Measurements from ENCODE around the gene JAK1.
A peak's percentile ranks its signal among the peaks of the same experiment; 100 is the strongest.

JAK1 gene

GRCh38 chr1:64941461-64942117, 24.8 kb downstream of the JAK1 start:
- no peak overlapping the region for H3K14ac ChIP-seq (ENCODE audit: low read length)
- no peak for DNase-seq
- no peak overlapping the region for H2BK5ac ChIP-seq (ENCODE audit: low read depth, low read length, poor library complexity)
- no peak overlapping the region for H2AK5ac ChIP-seq (ENCODE audit: low read length)
- H4K8ac ChIP-seq (ENCODE audit: low read depth, low read length): no peak overlapping the region
- no CpG with 5 or more reads among the region's 5 CpGs for WGBS (ENCODE audit: extremely low coverage, insufficient coverage, insufficient read length)
- no peak overlapping the region for H3K9ac ChIP-seq (ENCODE audit: low read length)
- H3K79me2 ChIP-seq (ENCODE audit: control insufficient read depth, insufficient read depth, low read length, poor library complexity): peaks cover 1% of the 10 kb centered on the region
- no peak overlapping the region for H3K4me3 ChIP-seq (ENCODE audit: low read depth, low read length)
- H3K27ac ChIP-seq (ENCODE audit: low read depth, low read length): no peak overlapping the region
- H2BK120ac ChIP-seq (ENCODE audit: insufficient read depth, low read length, poor library complexity): no peak overlapping the region
- no peak overlapping the region for H3K4me2 ChIP-seq (ENCODE audit: low read length)
- H2BK12ac ChIP-seq (ENCODE audit: low read length): no peak overlapping the region
- no peak overlapping the region for H4K91ac ChIP-seq (ENCODE audit: low read depth, low read length)
- no peak overlapping the region for H3K23ac ChIP-seq (ENCODE audit: low read length)
- no peaks in the 10 kb centered on the region for H3K9me3 ChIP-seq (ENCODE audit: insufficient read depth, low read depth, low read length)
- no peak overlapping the region for H3K18ac ChIP-seq (ENCODE audit: low read length)
- no peaks in the 10 kb centered on the region for H3K36me3 ChIP-seq (ENCODE audit: control insufficient read depth in 1 of 2, insufficient read depth in 2 of 2, low read length in 2 of 2)
- H2AFZ ChIP-seq (ENCODE audit: insufficient read depth, low read length, poor library complexity): no peak overlapping the region
- H3K4me1 ChIP-seq (ENCODE audit: control insufficient read depth in 1 of 2, insufficient read depth in 2 of 2, low read length in 2 of 2): peaks cover 0 to 2% of the 10 kb centered on the region in 2 experiments
- no peak overlapping the region for H4K12ac ChIP-seq (ENCODE audit: low read depth, low read length)
- no peak overlapping the region for H3K4ac ChIP-seq (ENCODE audit: low read depth, low read length)
- no peaks in the 10 kb centered on the region for H3K27me3 ChIP-seq (ENCODE audit: insufficient read depth, low read length)
- H3K79me1 ChIP-seq (ENCODE audit: low read length): no peaks in the 10 kb centered on the region

GRCh38 chr1:64940025-64940424, 26.3 kb downstream of the JAK1 start:
- DNase-seq: peak in 1 of 2 donors; percentile 46
- whole genome bisulfite sequencing (ENCODE audit: extremely low coverage, insufficient coverage, insufficient read length): no CpG with 5 or more reads among the region's 3 CpGs
- no peaks in the 10 kb centered on the region for H3K36me3 ChIP-seq (ENCODE audit: control insufficient read depth in 1 of 2, insufficient read depth in 2 of 2, low read length in 2 of 2)
- no peak overlapping the region for H3K4me3 ChIP-seq (ENCODE audit: low read depth, low read length)
- H3K9me3 ChIP-seq (ENCODE audit: insufficient read depth, low read depth, low read length): no peaks in the 10 kb centered on the region
- H2BK12ac ChIP-seq (ENCODE audit: low read length): no peak overlapping the region
- H3K9ac ChIP-seq (ENCODE audit: low read length): no peak overlapping the region
- no peak overlapping the region for H2BK120ac ChIP-seq (ENCODE audit: insufficient read depth, low read length, poor library complexity)
- H3K14ac ChIP-seq (ENCODE audit: low read length): no peak overlapping the region
- no peak overlapping the region for H3K4ac ChIP-seq (ENCODE audit: low read depth, low read length)
- peaks cover 1% of the 10 kb centered on the region for H3K79me2 ChIP-seq (ENCODE audit: control insufficient read depth, insufficient read depth, low read length, poor library complexity)
- H2AK5ac ChIP-seq (ENCODE audit: low read length): no peak overlapping the region
- no peak overlapping the region for H3K27ac ChIP-seq (ENCODE audit: low read depth, low read length)
- no peak overlapping the region for H3K18ac ChIP-seq (ENCODE audit: low read length)
- H3K79me1 ChIP-seq (ENCODE audit: low read length): no peaks in the 10 kb centered on the region
- H4K91ac ChIP-seq (ENCODE audit: low read depth, low read length): no peak overlapping the region
- no peak overlapping the region for H4K12ac ChIP-seq (ENCODE audit: low read depth, low read length)
- H3K4me1 ChIP-seq (ENCODE audit: control insufficient read depth in 1 of 2, insufficient read depth in 2 of 2, low read length in 2 of 2): peaks cover 0 to 2% of the 10 kb centered on the region in 2 experiments
- no peak overlapping the region for H2BK5ac ChIP-seq (ENCODE audit: low read depth, low read length, poor library complexity)
- no peak overlapping the region for H3K23ac ChIP-seq (ENCODE audit: low read length)
- H4K8ac ChIP-seq (ENCODE audit: low read depth, low read length): no peak overlapping the region
- no peaks in the 10 kb centered on the region for H3K27me3 ChIP-seq (ENCODE audit: insufficient read depth, low read length)
- H2AFZ ChIP-seq (ENCODE audit: insufficient read depth, low read length, poor library complexity): no peak overlapping the region
- no peak overlapping the region for H3K4me2 ChIP-seq (ENCODE audit: low read length)

GRCh38 chr1:64938991-64939390, 27.4 kb downstream of the JAK1 start:
- H3K4me1 ChIP-seq (ENCODE audit: control insufficient read depth in 1 of 2, insufficient read depth in 2 of 2, low read length in 2 of 2): peaks cover 4 to 7% of the 10 kb centered on the region in 2 experiments
- H3K9me3 ChIP-seq (ENCODE audit: insufficient read depth, low read depth, low read length): no peaks in the 10 kb centered on the region
- DNase-seq: peak; percentile 49 to 76
- H2AFZ ChIP-seq (ENCODE audit: insufficient read depth, low read length, poor library complexity): no peak overlapping the region
- H3K79me2 ChIP-seq (ENCODE audit: control insufficient read depth, insufficient read depth, low read length, poor library complexity): no peaks in the 10 kb centered on the region
- H3K27me3 ChIP-seq (ENCODE audit: insufficient read depth, low read length): no peaks in the 10 kb centered on the region
- H4K91ac ChIP-seq (ENCODE audit: low read depth, low read length): no peak overlapping the region
- no peak overlapping the region for H3K4me2 ChIP-seq (ENCODE audit: low read length)
- no peak overlapping the region for H2BK5ac ChIP-seq (ENCODE audit: low read depth, low read length, poor library complexity)
- H3K4me3 ChIP-seq (ENCODE audit: low read depth, low read length): no peak overlapping the region
- H3K23ac ChIP-seq (ENCODE audit: low read length): no peak overlapping the region
- no peak overlapping the region for H4K12ac ChIP-seq (ENCODE audit: low read depth, low read length)
- no peak overlapping the region for H3K9ac ChIP-seq (ENCODE audit: low read length)
- WGBS (ENCODE audit: extremely low coverage, insufficient coverage, insufficient read length): no CpG with 5 or more reads among the region's 2 CpGs
- H2AK5ac ChIP-seq (ENCODE audit: low read length): no peak overlapping the region
- H3K79me1 ChIP-seq (ENCODE audit: low read length): no peaks in the 10 kb centered on the region
- no peaks in the 10 kb centered on the region for H3K36me3 ChIP-seq (ENCODE audit: control insufficient read depth in 1 of 2, insufficient read depth in 2 of 2, low read length in 2 of 2)
- H4K8ac ChIP-seq (ENCODE audit: low read depth, low read length): no peak overlapping the region
- H3K27ac ChIP-seq (ENCODE audit: low read depth, low read length): no peak overlapping the region
- no peak overlapping the region for H2BK12ac ChIP-seq (ENCODE audit: low read length)
- H3K18ac ChIP-seq (ENCODE audit: low read length): no peak overlapping the region
- no peak overlapping the region for H2BK120ac ChIP-seq (ENCODE audit: insufficient read depth, low read length, poor library complexity)
- no peak overlapping the region for H3K14ac ChIP-seq (ENCODE audit: low read length)
- no peak overlapping the region for H3K4ac ChIP-seq (ENCODE audit: low read depth, low read length)

DNA sequence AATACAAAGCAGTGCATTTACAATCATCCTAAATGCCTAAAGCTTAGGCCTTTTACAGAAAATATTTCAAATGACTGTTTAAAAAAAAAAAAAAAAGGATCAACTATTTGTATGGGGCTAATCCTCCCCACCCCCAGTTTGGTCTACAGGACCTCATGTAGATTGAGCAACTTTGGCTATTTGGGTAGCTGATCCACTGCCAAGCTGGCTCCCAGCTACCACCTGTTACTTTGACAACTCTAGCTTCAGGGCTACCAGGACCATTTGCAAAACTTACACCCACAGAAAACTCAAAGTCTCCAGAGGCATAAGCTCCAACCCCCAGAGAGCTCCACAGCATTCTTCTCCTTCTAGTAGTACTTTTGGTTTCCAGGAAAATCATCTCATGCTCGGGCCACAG, 29.4 kb downstream of the JAK1 start:
- no peak overlapping the region for H3K4me2 ChIP-seq (ENCODE audit: low read length)
- H3K18ac ChIP-seq (ENCODE audit: low read length): no peak overlapping the region
- DNase-seq: no peak
- WGBS (ENCODE audit: extremely low coverage, insufficient coverage, insufficient read length): no CpG with 5 or more reads among the region's 1 CpG
- no peak overlapping the region for H4K91ac ChIP-seq (ENCODE audit: low read depth, low read length)
- no peak overlapping the region for H3K27ac ChIP-seq (ENCODE audit: low read depth, low read length)
- H3K9me3 ChIP-seq (ENCODE audit: insufficient read depth, low read depth, low read length): no peaks in the 10 kb centered on the region
- H3K4me1 ChIP-seq (ENCODE audit: control insufficient read depth in 1 of 2, insufficient read depth in 2 of 2, low read length in 2 of 2): peaks cover 10 to 12% of the 10 kb centered on the region in 2 experiments
- H3K9ac ChIP-seq (ENCODE audit: low read length): no peak overlapping the region
- no peaks in the 10 kb centered on the region for H3K27me3 ChIP-seq (ENCODE audit: insufficient read depth, low read length)
- no peaks in the 10 kb centered on the region for H3K36me3 ChIP-seq (ENCODE audit: control insufficient read depth in 1 of 2, insufficient read depth in 2 of 2, low read length in 2 of 2)
- no peaks in the 10 kb centered on the region for H3K79me1 ChIP-seq (ENCODE audit: low read length)
- H2AK5ac ChIP-seq (ENCODE audit: low read length): no peak overlapping the region
- H2BK5ac ChIP-seq (ENCODE audit: low read depth, low read length, poor library complexity): no peak overlapping the region
- no peak overlapping the region for H2BK120ac ChIP-seq (ENCODE audit: insufficient read depth, low read length, poor library complexity)
- H2AFZ ChIP-seq (ENCODE audit: insufficient read depth, low read length, poor library complexity): no peak overlapping the region
- no peak overlapping the region for H2BK12ac ChIP-seq (ENCODE audit: low read length)
- H3K79me2 ChIP-seq (ENCODE audit: control insufficient read depth, insufficient read depth, low read length, poor library complexity): no peaks in the 10 kb centered on the region
- no peak overlapping the region for H3K4ac ChIP-seq (ENCODE audit: low read depth, low read length)
- H4K12ac ChIP-seq (ENCODE audit: low read depth, low read length): no peak overlapping the region
- no peak overlapping the region for H4K8ac ChIP-seq (ENCODE audit: low read depth, low read length)
- no peak overlapping the region for H3K14ac ChIP-seq (ENCODE audit: low read length)
- no peak overlapping the region for H3K4me3 ChIP-seq (ENCODE audit: low read depth, low read length)
- no peak overlapping the region for H3K23ac ChIP-seq (ENCODE audit: low read length)

Measured in trophoblast cell (in vitro differentiated cells and primary cell).